A673 (cell line): ENCODE measurements around the gene CA5A.

Source experiments
- EZH2 ChIP-seq: fragments of 200-600 bp; sonication (generic); IDR thresholded peaks from 2 replicates; pipeline ENCODE4 v1.6.1; 2017; ENCODE audit warnings: borderline replicate concordance, low read depth, mild to moderate bottlenecking, mixed read lengths, antibody characterized with exemption, low read length; ENCODE audit not compliant: poor library complexity, severe bottlenecking
- TF ChIP-seq, protein P1 (sequence below): fragments of 300-800, 200-600 bp; sonication (generic); conservative IDR thresholded peaks from 2 replicates; pipeline ENCODE4 v1.5.1; 2017; ENCODE audit warnings: low read depth, mild to moderate bottlenecking, antibody characterized with exemption, low read length, moderate library complexity, mixed read lengths

DNA sequence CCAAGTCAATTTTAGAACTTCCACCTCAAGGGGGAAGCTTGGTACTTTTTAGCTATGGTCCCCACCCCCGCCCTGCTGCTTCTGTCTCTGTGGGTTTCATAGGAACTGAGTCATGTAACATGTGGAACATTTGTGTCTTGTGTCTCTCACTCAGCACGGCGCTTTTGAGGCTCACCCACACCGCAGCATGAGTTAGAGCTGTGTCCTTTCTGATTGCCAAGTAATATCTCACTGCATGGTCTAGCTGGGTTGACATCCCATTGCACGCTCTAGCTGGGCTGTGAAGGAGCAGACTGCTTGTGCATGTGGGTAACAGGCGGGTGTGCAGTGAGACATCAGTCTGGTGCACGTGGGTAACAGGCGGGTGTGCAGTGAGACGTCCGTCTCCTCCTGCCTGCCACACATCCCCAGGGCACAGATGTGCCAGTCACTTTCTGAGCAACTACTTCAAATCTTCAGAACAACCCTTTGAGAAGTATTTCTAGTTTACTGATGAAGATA is 40.6 kb downstream of the CA5A start:
- no peak for TF ChIP-seq EZH2
- TF ChIP-seq, protein P1, sequence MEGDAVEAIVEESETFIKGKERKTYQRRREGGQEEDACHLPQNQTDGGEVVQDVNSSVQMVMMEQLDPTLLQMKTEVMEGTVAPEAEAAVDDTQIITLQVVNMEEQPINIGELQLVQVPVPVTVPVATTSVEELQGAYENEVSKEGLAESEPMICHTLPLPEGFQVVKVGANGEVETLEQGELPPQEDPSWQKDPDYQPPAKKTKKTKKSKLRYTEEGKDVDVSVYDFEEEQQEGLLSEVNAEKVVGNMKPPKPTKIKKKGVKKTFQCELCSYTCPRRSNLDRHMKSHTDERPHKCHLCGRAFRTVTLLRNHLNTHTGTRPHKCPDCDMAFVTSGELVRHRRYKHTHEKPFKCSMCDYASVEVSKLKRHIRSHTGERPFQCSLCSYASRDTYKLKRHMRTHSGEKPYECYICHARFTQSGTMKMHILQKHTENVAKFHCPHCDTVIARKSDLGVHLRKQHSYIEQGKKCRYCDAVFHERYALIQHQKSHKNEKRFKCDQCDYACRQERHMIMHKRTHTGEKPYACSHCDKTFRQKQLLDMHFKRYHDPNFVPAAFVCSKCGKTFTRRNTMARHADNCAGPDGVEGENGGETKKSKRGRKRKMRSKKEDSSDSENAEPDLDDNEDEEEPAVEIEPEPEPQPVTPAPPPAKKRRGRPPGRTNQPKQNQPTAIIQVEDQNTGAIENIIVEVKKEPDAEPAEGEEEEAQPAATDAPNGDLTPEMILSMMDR, result no peak
